HG03064 (cell line): Measurements from ENCODE around the gene FSIP1.

Experiments
- ATAC-seq: cut with Tn5 transposase; IDR thresholded peaks from one replicate; pipeline ENCODE4 v1.9.1; 2021; ENCODE audit warnings: low read depth; ENCODE audit not compliant: unreplicated experiment

FSIP1 gene

GRCh38 chr15:39793923-39794322 is 11.3 kb upstream of the FSIP1 start:
- no peak for ATAC-seq

DNA sequence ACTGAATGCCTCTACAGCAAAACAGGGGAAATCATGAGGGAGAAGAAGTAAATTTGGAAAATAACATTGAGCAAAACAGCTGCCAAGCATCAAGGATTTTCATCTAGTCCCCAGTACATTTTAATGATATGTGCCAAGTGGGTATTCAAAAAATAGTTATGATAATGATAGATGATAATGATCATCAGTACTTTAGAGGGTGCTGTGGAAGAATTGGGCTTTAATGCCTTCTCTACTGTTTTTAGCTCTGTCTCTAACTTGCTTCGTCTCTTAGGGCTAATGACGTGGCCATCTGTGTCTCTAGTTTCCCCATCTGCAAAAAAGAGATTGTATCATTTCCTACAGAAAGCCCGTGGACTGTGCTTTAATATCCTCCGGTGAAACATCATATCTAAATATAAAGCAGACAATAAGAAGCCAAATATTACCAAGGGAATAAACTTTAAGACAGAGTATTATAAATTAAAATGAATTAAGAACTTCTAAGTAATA is 10.2 kb upstream of the FSIP1 start:
- ATAC-seq, result no peak

DNA sequence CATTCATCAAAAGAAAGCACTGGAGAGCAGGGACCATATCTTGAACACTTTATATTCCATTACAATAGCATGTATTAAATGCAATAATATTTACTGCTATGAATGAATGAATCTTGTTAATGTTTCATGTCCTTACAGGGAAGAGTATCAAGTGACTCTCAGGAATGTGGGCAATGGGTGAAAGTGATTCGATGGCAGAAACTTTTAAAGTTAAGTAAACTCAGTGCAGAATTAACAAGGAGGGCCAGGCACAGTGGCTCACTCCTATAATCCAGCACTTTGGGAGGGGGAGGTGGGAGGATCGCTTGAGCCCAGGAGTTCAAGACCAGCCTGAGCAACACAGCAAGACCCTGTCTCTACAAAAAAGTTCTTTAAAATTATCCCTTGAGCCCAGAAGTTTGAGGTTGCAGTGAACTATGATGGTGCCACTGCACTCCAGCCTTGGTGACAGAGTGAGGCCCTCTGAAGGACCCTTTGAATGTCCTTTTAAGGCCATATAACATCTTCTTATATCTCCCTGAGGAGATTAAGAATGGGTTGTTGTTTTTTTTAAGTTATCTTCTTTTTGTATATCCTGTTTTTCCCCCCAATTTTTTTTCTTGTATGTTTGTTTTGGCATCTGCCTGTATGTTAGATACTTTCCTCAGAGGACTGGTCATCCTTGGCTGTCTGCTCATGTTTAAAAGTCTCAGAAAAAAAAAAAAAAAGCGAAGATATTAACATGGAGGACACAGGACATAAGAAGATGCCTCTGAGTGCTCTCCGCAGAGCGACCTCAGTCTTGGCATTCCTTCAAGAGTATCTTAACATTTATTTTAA is 9.6 kb upstream of the FSIP1 start:
- no peak for ATAC-seq

GRCh38 chr15:39789736-39790135 is 7.1 kb upstream of the FSIP1 start:
- no peak for ATAC-seq

DNA sequence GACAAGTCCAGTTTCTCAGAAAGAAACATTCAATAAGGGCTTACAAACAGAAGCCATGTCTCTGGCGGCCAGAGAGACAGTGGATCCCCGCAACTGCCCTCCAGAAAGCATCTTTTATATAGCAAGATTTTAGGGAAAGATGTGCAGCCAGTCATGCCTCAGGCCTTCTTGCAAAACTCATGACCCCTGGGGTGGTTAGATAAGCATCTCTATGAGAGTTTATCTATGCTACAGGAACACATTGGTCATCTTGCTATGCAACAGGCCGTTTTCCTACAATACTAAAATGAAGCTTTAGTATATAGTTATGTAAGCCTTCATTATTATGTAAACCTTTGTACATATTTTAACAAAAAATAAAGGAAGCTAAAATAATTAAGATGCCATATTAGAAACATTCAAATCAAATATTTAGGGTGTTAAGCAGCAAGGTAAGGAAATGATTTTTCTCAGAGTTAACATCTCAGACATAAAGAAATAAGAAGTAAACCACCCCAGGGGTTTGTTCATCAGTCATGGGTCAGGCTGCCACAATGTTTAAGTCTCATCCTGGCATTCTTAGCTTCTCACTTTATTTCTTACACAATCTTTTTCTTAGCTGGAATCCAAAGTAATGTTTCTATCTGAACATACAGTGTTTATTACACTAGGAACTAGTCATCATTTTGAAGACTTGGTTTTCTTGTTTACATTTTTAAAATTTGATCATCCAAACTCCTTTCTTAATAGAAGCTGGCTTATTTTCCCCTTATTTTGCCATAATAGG is 6.3 kb upstream of the FSIP1 start:
- ATAC-seq, result no peak

- no peak for ATAC-seq
Observed at GRCh38 chr15:39788108-39788507, 5.5 kb upstream of the FSIP1 start.

GRCh38 chr15:39787479-39787878 is 4.8 kb upstream of the FSIP1 start:
- ATAC-seq, result no peak

DNA sequence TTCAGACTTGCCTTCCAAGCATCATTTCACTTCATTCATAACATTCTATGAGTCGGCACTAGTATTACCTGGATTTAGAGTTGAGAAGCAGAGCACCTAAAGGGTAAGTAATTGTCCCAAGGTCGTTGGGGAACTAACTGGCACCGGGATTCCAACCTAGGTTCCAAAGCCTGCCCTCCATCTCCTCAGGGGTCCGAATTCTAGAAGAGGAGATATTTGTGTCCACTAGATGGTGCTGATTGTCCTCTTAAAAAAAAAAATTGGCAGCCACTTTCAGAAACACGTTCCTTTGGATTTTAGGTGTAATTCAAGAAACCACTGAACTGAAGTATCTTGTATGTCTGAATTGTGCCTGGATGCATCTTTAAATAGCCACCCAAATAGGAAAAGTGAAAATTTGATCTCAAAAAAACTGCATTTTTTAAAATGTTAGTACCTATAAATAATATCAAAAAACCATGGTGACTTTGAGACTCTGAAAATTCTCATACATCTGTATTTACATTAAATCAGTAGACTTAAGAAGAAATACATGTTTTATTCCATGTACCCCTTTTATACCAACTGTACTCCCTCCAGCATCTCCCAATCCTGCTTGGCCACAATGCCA is 3.9 kb upstream of the FSIP1 start:
- no peak for ATAC-seq

GRCh38 chr15:39785841-39786240 is 3.2 kb upstream of the FSIP1 start:
- no peak for ATAC-seq

- ATAC-seq, result no peak
Observed at GRCh38 chr15:39785139-39785538, 2.5 kb upstream of the FSIP1 start.

GRCh38 chr15:39784638-39785037 is 2.0 kb upstream of the FSIP1 start:
- no peak for ATAC-seq

DNA sequence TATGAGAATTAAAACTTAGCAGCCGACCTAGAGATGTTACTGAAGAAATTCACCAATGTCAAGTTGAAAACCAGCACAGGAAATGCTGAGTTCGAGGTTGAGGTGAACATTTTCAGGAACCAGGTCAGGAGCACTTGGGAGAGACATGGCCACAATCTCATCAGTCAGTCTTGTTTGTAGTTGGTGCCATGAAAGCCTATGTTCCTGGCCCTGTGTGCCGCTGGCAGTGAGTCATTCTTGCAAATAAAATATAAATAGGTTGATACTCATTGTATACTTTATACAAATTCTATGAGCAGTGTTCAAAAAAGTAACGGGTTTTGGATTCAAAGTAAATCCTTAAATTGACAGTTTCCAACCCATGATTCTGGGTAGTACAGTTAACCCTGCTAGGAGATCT is 1.5 kb upstream of the FSIP1 start:
- no peak for ATAC-seq

DNA sequence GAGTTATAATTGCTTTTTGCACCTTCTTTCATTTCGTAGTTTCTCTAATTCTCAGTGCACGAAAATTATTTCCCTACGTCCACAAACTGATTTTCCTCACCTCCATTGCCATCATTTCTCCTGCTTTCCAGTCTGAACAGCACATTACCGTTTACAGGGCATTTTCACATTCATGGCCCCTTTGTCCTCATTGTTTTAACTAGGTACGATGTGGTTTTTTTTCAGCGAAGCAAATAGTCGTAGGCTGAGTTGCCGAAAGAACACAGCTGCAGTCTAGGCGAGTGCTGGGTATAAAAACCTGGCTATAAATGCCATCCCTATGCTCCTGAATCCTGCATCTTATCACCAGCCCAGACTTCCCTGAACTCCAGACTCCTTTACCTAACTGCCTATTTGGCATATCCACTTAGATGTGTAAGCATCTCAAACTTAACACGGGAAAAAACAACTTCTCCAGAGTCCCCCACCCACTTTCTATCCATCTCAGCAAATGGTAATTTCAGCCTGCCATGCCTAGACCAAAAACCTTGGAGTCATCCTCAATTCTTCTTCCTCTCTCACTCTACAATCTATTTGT is 691 bp upstream of the FSIP1 start:
- no peak for ATAC-seq

DNA sequence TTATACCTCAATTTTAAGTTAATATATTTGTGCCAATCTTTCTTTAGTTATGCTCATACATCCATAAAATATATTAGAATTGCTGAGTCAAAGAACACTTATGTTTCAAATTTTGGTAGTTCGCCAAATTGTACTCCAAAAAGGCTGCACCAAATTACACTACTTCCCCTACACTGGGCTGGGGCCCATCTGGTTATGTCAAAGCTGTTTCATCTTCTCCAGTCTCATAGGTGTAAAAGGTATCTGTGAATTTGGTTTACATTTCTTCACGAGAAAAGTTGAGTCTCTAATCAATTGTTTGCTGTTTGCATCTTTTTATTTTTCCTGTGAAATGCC is 706 bp downstream of the FSIP1 start:
- ATAC-seq, result no peak

DNA sequence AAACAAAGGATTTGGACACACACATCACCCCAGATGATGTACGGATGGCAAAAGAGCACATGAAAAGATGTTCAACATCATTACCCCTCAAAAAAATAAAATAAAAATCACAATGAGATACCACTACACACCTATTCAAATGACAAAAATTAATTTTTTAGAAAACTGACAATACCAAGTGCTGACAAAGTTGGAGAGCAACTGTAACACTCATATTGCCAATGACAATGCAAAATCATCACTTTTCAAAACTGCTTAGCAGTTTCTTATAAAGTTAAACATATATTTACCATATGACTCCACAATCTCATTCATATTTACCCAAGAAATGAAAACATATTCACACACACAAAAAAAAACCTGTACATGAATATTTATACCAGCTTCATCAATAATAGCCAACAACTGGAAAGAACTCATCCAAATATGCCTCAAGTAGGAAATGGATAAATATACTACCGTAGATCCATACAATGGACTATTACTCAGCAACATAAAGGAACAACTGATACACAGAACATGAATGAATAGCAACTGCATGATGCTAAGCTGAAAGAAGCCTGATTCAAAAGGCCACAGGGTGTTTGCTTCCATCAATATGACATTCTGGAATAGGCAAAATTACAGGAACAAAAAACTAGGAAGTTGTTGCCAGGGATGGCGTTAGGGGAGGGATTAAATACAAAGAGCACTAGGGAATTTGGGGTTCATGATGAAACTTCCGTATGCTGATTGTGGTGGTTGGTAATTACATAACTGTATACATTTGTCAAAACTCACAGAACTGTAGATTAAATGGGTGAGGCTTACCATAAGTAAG is 1.3 kb downstream of the FSIP1 start:
- ATAC-seq, result no peak

GRCh38 chr15:39778021-39778420 is 4.6 kb downstream of the FSIP1 start:
- no peak for ATAC-seq

- ATAC-seq, result no peak
Observed at GRCh38 chr15:39777496-39777895, 5.1 kb downstream of the FSIP1 start.

DNA sequence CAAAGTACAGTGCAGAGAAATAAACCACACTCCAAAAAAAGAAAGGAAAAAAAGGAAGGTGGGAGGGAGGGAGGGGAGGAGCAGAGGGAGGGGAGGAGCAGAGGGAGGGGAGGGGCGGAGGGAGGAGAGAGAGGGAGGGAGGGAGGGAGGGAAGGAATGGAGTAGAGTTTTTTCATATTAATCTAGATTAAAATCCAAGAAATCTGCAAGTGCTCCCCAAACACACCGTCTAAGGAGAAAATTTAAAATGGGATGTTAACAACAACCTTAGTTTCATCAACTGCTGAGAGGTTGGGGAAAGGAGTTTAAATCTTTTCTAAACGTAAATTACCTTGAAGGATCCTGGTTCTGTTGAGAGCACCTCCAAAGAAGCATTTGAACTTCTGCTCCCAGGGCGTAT is 6.6 kb downstream of the FSIP1 start:
- no peak for ATAC-seq

GRCh38 chr15:39774688-39775267 is 7.9 kb downstream of the FSIP1 start:
- ATAC-seq, result no peak
